HepG2 (cell line): ENCODE data around the gene SESN2. TPM values are rescaled to one million over a fixed set of nuclear protein-coding genes. Genes with fewer than 3 reads are reported as not detected.
A peak's percentile ranks its signal among the peaks of the same experiment; 100 is the strongest.

Experiments used
- BCL3 ChIP-seq: sonication (generic); formaldehyde crosslinking; IDR thresholded peaks from 2 replicates; pipeline ENCODE4 v1.5.1; 2020; ENCODE audit warnings: mild to moderate bottlenecking, missing genetic modification reagents, moderate library complexity
- GABPA ChIP-seq, 2 experiments: IDR thresholded peaks; 2 replicates each; pipeline ENCODE4 v1.6.1; 2011 to 2016; ENCODE audit warnings: low read depth in 2 of 2, low read length in 1 of 2, missing biosample characterization in 1 of 2, missing genetic modification characterization in 1 of 2
- KDM5B ChIP-seq: sonication (generic); formaldehyde crosslinking; IDR thresholded peaks from 2 replicates; pipeline ENCODE4 v1.4.0; 2020; ENCODE audit warnings: missing genetic modification reagents, mild to moderate bottlenecking, borderline replicate concordance
- KLF6 ChIP-seq: IDR thresholded peaks from 2 replicates; pipeline ENCODE4 v1.8.0; 2016; ENCODE audit warnings: missing biosample characterization, missing genetic modification reagents
- MEIS2 ChIP-seq: sonication (generic); formaldehyde crosslinking; IDR thresholded peaks from 2 replicates; pipeline ENCODE4 v1.9.0; 2021; ENCODE audit warnings: mild to moderate bottlenecking, missing genetic modification reagents
- TBP ChIP-seq: sonication (generic); formaldehyde crosslinking; IDR thresholded peaks from 2 replicates; pipeline ENCODE4 v1.5.0; 2020; ENCODE audit warnings: missing genetic modification reagents
- TMF1 ChIP-seq: sonication (generic); formaldehyde crosslinking; IDR thresholded peaks from 2 replicates; pipeline ENCODE4 v1.8.1; 2022; ENCODE audit warnings: low read depth, missing genetic modification reagents
- ZBTB42 ChIP-seq: sonication (generic); formaldehyde crosslinking; IDR thresholded peaks from 2 replicates; pipeline ENCODE4 v1.5.0; 2020; ENCODE audit warnings: mild to moderate bottlenecking, missing genetic modification reagents
- ZNF251 ChIP-seq: sonication (generic); formaldehyde crosslinking; IDR thresholded peaks from 2 replicates; pipeline ENCODE4 v1.9.0; 2021; ENCODE audit warnings: mild to moderate bottlenecking, missing genetic modification reagents
- ZNF512 ChIP-seq: sonication (generic); formaldehyde crosslinking; IDR thresholded peaks from 2 replicates; pipeline ENCODE4 v1.4.0; 2020; ENCODE audit warnings: mild to moderate bottlenecking, missing genetic modification reagents
- ZNF530 ChIP-seq: sonication (generic); formaldehyde crosslinking; IDR thresholded peaks from 2 replicates; pipeline ENCODE4 v1.5.0; 2020; ENCODE audit warnings: low read depth, mild to moderate bottlenecking, missing genetic modification reagents
- ZNF598 ChIP-seq: sonication (generic); formaldehyde crosslinking; IDR thresholded peaks from 2 replicates; pipeline ENCODE4 v1.5.1; 2020; ENCODE audit warnings: mild to moderate bottlenecking, missing genetic modification reagents, borderline replicate concordance
- ZNF605 ChIP-seq: sonication (generic); formaldehyde crosslinking; IDR thresholded peaks from 2 replicates; pipeline ENCODE4 v1.8.0; 2022; ENCODE audit warnings: mild to moderate bottlenecking, missing genetic modification reagents
- ZNF644 ChIP-seq: IDR thresholded peaks from 2 replicates; pipeline ENCODE4 v1.6.1; 2016; ENCODE audit warnings: low read depth
- polyA plus RNA-seq, 8 experiments: library from polyadenylated mRNA; depleted of rRNA in 3 of 8; stranded (reverse) in 7 of 8; unstranded in 1 of 8; fragments of >200 nt; fragmentation: Illumina TruSeq in 4 of 8; extraction: Trizol in 4 of 8; gene quantifications; 2 replicates each; pipeline versions ENCODE4 v1.2.1 to v1.2.3, GENCODE V29; 2011 to 2016; ENCODE audit warnings: low read depth in 4 of 8, missing spikeins in 1 of 8, mixed read lengths in 1 of 8; ENCODE audit not compliant: insufficient read depth in 1 of 8
- total RNA-seq, 5 experiments: library from RNA; depleted of rRNA; stranded (reverse); fragments of >200 nt; fragmentation: Illumina TruSeq; extraction: Trizol; gene quantifications; 2 replicates each; pipeline ENCODE4 v1.2.3, GENCODE V29; 2016; ENCODE audit warnings: low read depth in 1 of 5
- TF ChIP-seq, protein P1 (sequence below): sonication (generic); formaldehyde crosslinking; IDR thresholded peaks from one replicate; pipeline ENCODE4 v1.5.1; 2020; ENCODE audit warnings: mild to moderate bottlenecking, missing genetic modification reagents; ENCODE audit errors: not compliant biosample characterization
- TF ChIP-seq, protein P2 (sequence below): sonication (generic); formaldehyde crosslinking; IDR thresholded peaks from 2 replicates; pipeline ENCODE4 v1.8.1; 2022; ENCODE audit warnings: mild to moderate bottlenecking, missing genetic modification reagents

SESN2 gene
- total and polyA plus RNA-seq, 2 of the 13 experiments (the other 11 are each of a cell fraction or from before 2014, with no cell fraction given): 13.2 to 19.1 TPM

DNA sequence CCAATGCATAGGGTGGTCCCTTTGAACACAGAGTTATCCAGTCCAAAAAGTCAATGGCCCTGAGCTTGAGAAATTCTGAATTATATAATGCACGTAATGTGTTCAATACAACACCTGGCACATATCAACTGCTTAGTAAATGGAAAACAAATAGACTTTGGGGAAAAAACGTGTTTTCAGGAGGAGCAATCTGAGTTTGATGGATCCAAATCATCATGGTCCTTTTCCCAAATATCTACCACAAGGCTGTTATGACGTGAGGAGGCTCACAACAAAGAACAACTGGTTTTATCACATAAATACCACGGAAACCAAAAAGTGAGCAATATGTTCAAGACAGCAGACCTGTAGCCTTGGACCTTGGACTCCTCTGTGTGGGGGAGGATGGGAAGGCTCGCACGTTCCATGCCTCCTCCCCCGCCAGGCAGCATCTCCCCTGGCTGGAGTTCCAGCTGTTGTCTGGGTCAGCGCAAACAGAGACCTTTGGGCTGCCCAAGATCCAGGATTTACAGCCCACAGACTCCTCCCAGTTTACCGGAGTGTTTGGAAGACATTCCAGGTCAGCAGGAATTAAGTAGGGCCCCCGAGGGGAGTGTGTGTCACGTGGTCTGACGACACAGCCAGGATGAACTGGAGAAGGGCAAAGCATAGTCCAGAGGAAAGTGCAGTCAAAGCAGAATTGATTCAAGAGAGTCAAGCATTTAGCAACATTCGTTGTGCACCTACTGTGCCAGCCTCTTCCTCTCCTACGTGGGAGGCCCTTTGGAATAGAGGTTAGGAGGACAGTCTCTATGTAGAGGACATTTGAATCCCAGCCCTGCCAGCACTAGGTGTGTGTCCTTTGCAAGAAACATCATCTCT, 37.3 kb downstream of the SESN2 start (continued):
- TF ChIP-seq, protein P1, sequence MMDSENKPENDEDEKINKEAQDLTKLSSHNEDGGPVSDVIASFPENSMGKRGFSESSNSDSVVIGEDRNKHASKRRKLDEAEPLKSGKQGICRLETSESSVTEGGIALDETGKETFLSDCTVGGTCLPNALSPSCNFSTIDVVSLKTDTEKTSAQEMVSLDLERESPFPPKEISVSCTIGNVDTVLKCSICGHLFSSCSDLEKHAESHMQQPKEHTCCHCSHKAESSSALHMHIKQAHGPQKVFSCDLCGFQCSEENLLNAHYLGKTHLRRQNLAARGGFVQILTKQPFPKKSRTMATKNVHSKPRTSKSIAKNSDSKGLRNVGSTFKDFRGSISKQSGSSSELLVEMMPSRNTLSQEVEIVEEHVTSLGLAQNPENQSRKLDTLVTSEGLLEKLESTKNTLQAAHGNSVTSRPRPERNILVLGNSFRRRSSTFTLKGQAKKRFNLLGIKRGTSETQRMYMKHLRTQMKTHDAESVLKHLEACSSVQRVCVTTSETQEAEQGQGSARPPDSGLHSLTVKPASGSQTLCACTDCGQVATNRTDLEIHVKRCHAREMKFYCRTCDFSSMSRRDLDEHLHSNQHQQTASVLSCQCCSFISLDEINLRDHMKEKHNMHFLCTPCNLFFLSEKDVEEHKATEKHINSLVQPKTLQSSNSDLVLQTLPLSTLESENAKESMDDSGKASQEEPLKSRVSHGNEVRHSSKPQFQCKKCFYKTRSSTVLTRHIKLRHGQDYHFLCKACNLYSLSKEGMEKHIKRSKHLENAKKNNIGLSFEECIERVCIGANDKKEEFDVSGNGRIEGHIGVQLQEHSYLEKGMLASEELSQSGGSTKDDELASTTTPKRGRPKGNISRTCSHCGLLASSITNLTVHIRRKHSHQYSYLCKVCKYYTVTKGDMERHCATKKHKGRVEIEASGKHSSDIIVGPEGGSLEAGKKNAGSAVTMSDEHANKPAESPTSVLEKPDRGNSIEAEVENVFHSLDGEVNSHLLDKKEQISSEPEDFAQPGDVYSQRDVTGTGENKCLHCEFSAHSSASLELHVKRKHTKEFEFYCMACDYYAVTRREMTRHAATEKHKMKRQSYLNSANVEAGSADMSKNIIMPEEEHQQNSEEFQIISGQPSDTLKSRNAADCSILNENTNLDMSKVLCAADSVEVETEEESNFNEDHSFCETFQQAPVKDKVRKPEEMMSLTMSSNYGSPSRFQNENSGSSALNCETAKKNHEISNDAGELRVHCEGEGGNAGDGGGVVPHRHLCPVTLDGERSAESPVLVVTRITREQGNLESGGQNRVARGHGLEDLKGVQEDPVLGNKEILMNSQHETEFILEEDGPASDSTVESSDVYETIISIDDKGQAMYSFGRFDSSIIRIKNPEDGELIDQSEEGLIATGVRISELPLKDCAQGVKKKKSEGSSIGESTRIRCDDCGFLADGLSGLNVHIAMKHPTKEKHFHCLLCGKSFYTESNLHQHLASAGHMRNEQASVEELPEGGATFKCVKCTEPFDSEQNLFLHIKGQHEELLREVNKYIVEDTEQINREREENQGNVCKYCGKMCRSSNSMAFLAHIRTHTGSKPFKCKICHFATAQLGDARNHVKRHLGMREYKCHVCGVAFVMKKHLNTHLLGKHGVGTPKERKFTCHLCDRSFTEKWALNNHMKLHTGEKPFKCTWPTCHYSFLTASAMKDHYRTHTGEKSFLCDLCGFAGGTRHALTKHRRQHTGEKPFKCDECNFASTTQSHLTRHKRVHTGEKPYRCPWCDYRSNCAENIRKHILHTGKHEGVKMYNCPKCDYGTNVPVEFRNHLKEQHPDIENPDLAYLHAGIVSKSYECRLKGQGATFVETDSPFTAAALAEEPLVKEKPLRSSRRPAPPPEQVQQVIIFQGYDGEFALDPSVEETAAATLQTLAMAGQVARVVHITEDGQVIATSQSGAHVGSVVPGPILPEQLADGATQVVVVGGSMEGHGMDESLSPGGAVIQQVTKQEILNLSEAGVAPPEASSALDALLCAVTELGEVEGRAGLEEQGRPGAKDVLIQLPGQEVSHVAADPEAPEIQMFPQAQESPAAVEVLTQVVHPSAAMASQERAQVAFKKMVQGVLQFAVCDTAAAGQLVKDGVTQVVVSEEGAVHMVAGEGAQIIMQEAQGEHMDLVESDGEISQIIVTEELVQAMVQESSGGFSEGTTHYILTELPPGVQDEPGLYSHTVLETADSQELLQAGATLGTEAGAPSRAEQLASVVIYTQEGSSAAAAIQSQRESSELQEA (CRISPR knock-in tag): no peak
- TF ChIP-seq BCL3 (CRISPR knock-in tag) (no peak), ZNF598 (no peak), KLF6 (0 out of 2 replicates have a peak, but pooled peaks have one; percentile 25), GABPA (IDR thresholded peaks at IDR 0.05; ENCODE audit: low read depth, low read length) (no peak), GABPA (CRISPR knock-in tag; IDR thresholded peaks at IDR 0.05; ENCODE audit: low read depth) (peak; percentile 49; the same call in 1 of the 2 replicates), ZNF251 (no peak), ZNF530 (CRISPR knock-in tag) (no peak), TBP (no peak), MEIS2 (CRISPR knock-in tag) (no peak; the same call in 1 of the 2 replicates), ZNF512 (CRISPR knock-in tag) (no peak), ZBTB42 (no peak; the same call in 1 of the 2 replicates), ZNF605 (CRISPR knock-in tag) (peak; percentile 70; the same call in 1 of the 2 replicates), ZNF644 (CRISPR knock-in tag) (no peak), KDM5B (CRISPR knock-in tag) (no peak), TMF1 (no peak)
- TF ChIP-seq, protein P2, sequence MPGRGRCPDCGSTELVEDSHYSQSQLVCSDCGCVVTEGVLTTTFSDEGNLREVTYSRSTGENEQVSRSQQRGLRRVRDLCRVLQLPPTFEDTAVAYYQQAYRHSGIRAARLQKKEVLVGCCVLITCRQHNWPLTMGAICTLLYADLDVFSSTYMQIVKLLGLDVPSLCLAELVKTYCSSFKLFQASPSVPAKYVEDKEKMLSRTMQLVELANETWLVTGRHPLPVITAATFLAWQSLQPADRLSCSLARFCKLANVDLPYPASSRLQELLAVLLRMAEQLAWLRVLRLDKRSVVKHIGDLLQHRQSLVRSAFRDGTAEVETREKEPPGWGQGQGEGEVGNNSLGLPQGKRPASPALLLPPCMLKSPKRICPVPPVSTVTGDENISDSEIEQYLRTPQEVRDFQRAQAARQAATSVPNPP: no peak
